ENCODE data around the gene TUBA1A. TPM values are rescaled to one million over a fixed set of nuclear protein-coding genes. Genes with fewer than 3 reads are reported as not detected.

The TUBA1A gene
- 328 and 443 TPM in 2 replicates for total RNA-seq

DNA sequence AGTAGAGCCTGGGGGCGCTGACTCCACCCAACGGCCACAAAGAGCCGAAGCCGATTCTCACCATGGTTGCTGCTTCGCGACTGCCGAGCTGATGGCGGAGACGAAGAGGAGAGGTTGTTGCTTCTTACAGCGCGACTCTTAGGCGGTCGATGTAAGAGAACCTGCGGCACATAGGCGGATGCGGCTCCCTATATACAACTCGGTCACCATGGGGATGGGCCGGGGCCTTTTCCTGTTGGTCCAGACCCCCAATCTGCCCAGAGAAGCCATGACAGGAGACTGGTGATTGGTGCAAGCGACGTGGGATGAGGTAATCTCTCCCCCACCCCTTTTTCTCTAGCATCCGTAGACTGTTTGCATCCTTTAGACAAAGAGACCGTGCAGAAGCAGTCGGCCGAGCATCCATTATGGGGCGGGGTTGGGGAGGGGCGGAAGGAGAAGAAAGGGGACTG, at the start of gene TUBA1A:
Gene TUBA1A (minus strand): TSS at position 165 of the 452 bp plus-strand sequence. CDS start 101 bp downstream, at position 64.

Other genes starting within 250 kb of the TUBA1A start
- 72.0 and 83.8 TPM in 2 replicates for gene ARF3, start 231.6 kb downstream of the TUBA1A start, total RNA-seq
- 0.18 TPM in 1 of 2 replicates, not detected in the other for gene WNT10B, start 217.3 kb downstream of the TUBA1A start, total RNA-seq
- gene WNT1, start 210.8 kb downstream of the TUBA1A start, total RNA-seq, result not detected in 2 replicates
- 0.32 TPM in 1 of 2 replicates, not detected in the other for gene DDN, start 189.7 kb downstream of the TUBA1A start, total RNA-seq
- 56.9 and 62.5 TPM in 2 replicates for gene PRKAG1, start 170.3 kb downstream of the TUBA1A start, total RNA-seq
- gene KMT2D, start 128.3 kb downstream of the TUBA1A start, total RNA-seq, result 21.1 and 23.6 TPM in 2 replicates
- gene RHEBL1, start 119.1 kb downstream of the TUBA1A start, total RNA-seq, result not detected in 2 replicates
- not detected in 2 replicates for gene DHH, start 94.3 kb downstream of the TUBA1A start, total RNA-seq
- gene LMBR1L, start 78.2 kb downstream of the TUBA1A start, total RNA-seq, result 45.7 and 63.5 TPM in 2 replicates
- 1,105 and 1,347 TPM in 2 replicates for gene TUBA1B, start 57.7 kb downstream of the TUBA1A start, total RNA-seq
- gene TUBA1C, start 76.0 kb upstream of the TUBA1A start, total RNA-seq, result 449 and 490 TPM in 2 replicates
- gene PRPH, start 106.1 kb upstream of the TUBA1A start, total RNA-seq, result 1.3 TPM in 1 of 2 replicates, not detected in the other
- gene TROAP, start 134.2 kb upstream of the TUBA1A start, total RNA-seq, result 4.1 and 7.6 TPM in 2 replicates
- gene C1QL4, start 148.1 kb upstream of the TUBA1A start, total RNA-seq, result not detected in 2 replicates
- 0.72 and 1.5 TPM in 2 replicates for gene DNAJC22, start 157.8 kb upstream of the TUBA1A start, total RNA-seq
- 18.2 and 22.7 TPM in 2 replicates for gene SPATS2, start 178.4 kb upstream of the TUBA1A start, total RNA-seq